Chondrocyte (in vitro differentiated cells): Measurements from ENCODE around the gene PDZD2. TPM values are rescaled to one million over a fixed set of nuclear protein-coding genes. Genes with fewer than 3 reads are reported as not detected.

ENCODE experiments used
- DNase-seq: peaks from one replicate; pipeline ENCODE4 v3.0.0; 2021; ENCODE audit warnings: mixed read lengths, low spot score
- H3K27ac Mint-ChIP-seq: one replicate; pipeline ENCODE4 v1.8.0; 2021; ENCODE audit warnings: mild to moderate bottlenecking, moderate library complexity, mixed read lengths; ENCODE audit not compliant: unreplicated experiment
- H3K27me3 Mint-ChIP-seq: 2 replicates; pipeline ENCODE4 v1.8.0; 2021; ENCODE audit warnings: low read depth, mixed read lengths
- H3K36me3 Mint-ChIP-seq: 2 replicates; pipeline ENCODE4 v1.8.0; 2021; ENCODE audit warnings: low read depth, mixed read lengths
- H3K4me1 Mint-ChIP-seq: 2 replicates; pipeline ENCODE4 v1.8.0; 2021; ENCODE audit warnings: low read depth, mild to moderate bottlenecking, mixed read lengths
- H3K4me3 Mint-ChIP-seq: one replicate; pipeline ENCODE4 v1.8.0; 2021; ENCODE audit warnings: mild to moderate bottlenecking, moderate library complexity, mixed read lengths; ENCODE audit not compliant: unreplicated experiment
- H3K9me3 Mint-ChIP-seq: 2 replicates; pipeline ENCODE4 v1.8.0; 2021; ENCODE audit warnings: low read depth, mixed read lengths
- CTCF ChIP-seq: fragments of 200-600 bp; sonication (generic); IDR thresholded peaks from 2 replicates; pipeline ENCODE4 v1.5.0; 2021; ENCODE audit warnings: antibody characterized with exemption, mild to moderate bottlenecking, moderate library complexity
- total RNA-seq: library from RNA; stranded (reverse); gene quantifications from 3 replicates; pipeline ENCODE4 v1.2.1, GENCODE V29; 2021

The PDZD2 gene
- total RNA-seq, 1 donor from 2014 or later = 30.9 TPM

DNA sequence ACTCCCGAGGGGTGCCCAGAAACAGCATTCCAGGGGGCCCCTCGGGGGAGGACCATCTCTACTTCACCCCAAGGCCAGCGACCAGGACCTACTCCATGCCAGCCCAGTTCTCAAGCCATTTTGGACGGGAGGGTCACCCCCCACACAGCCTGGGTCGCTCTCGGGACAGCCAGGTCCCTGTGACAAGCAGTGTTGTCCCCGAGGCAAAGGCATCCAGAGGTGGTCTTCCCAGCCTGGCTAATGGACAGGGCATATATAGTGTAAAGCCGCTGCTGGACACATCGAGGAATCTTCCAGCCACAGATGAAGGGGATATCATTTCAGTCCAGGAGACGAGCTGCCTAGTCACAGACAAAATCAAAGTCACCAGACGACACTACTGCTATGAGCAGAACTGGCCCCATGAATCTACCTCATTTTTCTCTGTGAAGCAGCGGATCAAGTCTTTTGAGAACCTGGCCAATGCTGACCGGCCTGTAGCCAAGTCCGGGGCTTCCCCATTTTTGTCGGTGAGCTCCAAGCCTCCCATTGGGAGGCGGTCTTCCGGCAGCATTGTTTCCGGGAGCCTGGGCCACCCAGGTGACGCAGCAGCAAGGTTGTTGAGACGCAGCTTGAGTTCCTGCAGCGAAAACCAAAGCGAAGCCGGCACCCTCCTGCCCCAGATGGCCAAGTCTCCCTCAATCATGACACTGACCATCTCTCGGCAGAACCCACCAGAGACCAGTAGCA, 451.3 kb downstream of the PDZD2 start:
- no peak for DNase-seq
- TF ChIP-seq CTCF = no peak
- Mint-ChIP-seq H3K27ac (no peak overlapping the region), H3K9me3 (no peaks in the 10 kb centered on the region), H3K27me3 (no peaks in the 10 kb centered on the region), H3K4me3 (no peak overlapping the region), H3K4me1 (peaks cover 13% of the 10 kb centered on the region), H3K36me3 (peaks cover 17% of the 10 kb centered on the region)

- H3K4me3 Mint-ChIP-seq = no peak overlapping the region
- peaks cover 18% of the 10 kb centered on the region for H3K36me3 Mint-ChIP-seq
- TF ChIP-seq CTCF = no peak
Observed at GRCh38 chr5:32090755-32091128, 451.8 kb downstream of the PDZD2 start.

GRCh38 chr5:32092938-32093812, 454.2 kb downstream of the PDZD2 start:
- Mint-ChIP-seq H3K36me3 (peaks cover 18% of the 10 kb centered on the region), H3K27ac (peak overlapping the region; percentile 41), H3K4me1 (peaks cover 28% of the 10 kb centered on the region), H3K4me3 (no peak overlapping the region), H3K27me3 (no peaks in the 10 kb centered on the region), H3K9me3 (no peaks in the 10 kb centered on the region)
- DNase-seq = no peak
- TF ChIP-seq CTCF = peak; percentile 92

More at GRCh38 chr5:32090755-32091128, 451.8 kb downstream of the PDZD2 start:
- H3K27ac Mint-ChIP-seq = no peak overlapping the region
- DNase-seq = no peak
- no peaks in the 10 kb centered on the region for H3K9me3 Mint-ChIP-seq
- H3K27me3 Mint-ChIP-seq = no peaks in the 10 kb centered on the region
- peaks cover 18% of the 10 kb centered on the region for H3K4me1 Mint-ChIP-seq

- peak overlapping the region; percentile 66 for H3K27ac Mint-ChIP-seq
- H3K9me3 Mint-ChIP-seq = no peaks in the 10 kb centered on the region
- H3K36me3 Mint-ChIP-seq = peaks cover 22% of the 10 kb centered on the region
- TF ChIP-seq CTCF = no peak
- peaks cover 40% of the 10 kb centered on the region for H3K4me1 Mint-ChIP-seq
- H3K4me3 Mint-ChIP-seq = no peak overlapping the region
- H3K27me3 Mint-ChIP-seq = no peaks in the 10 kb centered on the region
- no peak for DNase-seq
Observed at GRCh38 chr5:32094691-32095090, 455.8 kb downstream of the PDZD2 start.

GRCh38 chr5:32095261-32095671, 456.3 kb downstream of the PDZD2 start:
- H3K27me3 Mint-ChIP-seq = no peaks in the 10 kb centered on the region
- no peak for TF ChIP-seq CTCF
- DNase-seq = no peak
- no peak overlapping the region for H3K4me3 Mint-ChIP-seq
- peaks cover 40% of the 10 kb centered on the region for H3K4me1 Mint-ChIP-seq
- peaks cover 25% of the 10 kb centered on the region for H3K36me3 Mint-ChIP-seq
- H3K9me3 Mint-ChIP-seq = no peaks in the 10 kb centered on the region
- H3K27ac Mint-ChIP-seq = peak overlapping the region; percentile 66
